BE2C (cell line): Measurements from ENCODE around the gene ADAMTS8.

Experiments
- DNase-seq: peaks from one replicate; pipeline ENCODE4 v3.0.0-alpha.2; 2020
- H3K27me3 ChIP-seq: fragments of 250-450 bp; sonication (Bioruptor Pico); 2 replicates; pipeline ENCODE4 v1.5.1; 2020; ENCODE audit warnings: mild to moderate bottlenecking
- H3K36me3 ChIP-seq: fragments of 250-450 bp; sonication (Bioruptor Pico); 2 replicates; pipeline ENCODE4 v1.5.1; 2020; ENCODE audit warnings: mild to moderate bottlenecking
- H3K4me1 ChIP-seq: fragments of 250-450 bp; sonication (Bioruptor Pico); 2 replicates; pipeline ENCODE4 v1.5.1; 2020
- H3K4me3 ChIP-seq: 2 replicates; pipeline ENCODE4 v1.5.1; 2011; ENCODE audit warnings: low read depth, low read length
- H3K9me3 ChIP-seq: fragments of 250-450 bp; sonication (Bioruptor Pico); 2 replicates; pipeline ENCODE4 v1.5.1; 2020
- TF ChIP-seq, protein P1 (sequence below): IDR thresholded peaks from 2 replicates; pipeline ENCODE4 v1.5.1; 2012; ENCODE audit warnings: mild to moderate bottlenecking, low read depth, low read length

Gene ADAMTS8

DNA sequence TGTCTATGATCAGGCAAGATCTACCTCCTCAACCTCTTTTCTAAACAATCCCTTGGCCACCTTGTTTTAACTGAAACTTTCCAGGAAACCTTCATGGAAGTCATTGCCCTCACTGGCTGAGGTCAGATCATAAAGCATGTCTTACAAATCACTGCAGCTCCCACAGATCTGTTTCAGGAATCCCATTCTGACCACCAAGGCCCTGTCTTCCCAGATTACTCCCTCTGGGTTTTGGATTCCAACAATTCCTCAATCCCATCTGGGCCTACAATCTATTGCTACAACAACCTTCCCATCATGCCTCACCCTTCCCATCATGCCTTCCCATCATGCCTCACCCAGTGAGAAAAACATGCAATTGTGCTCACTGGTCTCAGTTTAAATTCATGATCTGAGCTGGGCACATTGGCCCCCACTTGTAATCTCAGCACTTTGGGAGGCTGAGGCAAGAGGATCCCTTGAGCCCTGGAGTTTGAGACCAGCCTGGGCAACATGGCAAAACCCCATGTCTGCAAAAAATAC, 35.9 kb upstream of the ADAMTS8 start:
- Histone ChIP-seq H3K36me3 (no peaks in the 10 kb centered on the region), H3K9me3 (no peaks in the 10 kb centered on the region), H3K4me3 (no peak overlapping the region), H3K27me3 (no peaks in the 10 kb centered on the region), H3K4me1 (no peaks in the 10 kb centered on the region)
- TF ChIP-seq, protein P1, sequence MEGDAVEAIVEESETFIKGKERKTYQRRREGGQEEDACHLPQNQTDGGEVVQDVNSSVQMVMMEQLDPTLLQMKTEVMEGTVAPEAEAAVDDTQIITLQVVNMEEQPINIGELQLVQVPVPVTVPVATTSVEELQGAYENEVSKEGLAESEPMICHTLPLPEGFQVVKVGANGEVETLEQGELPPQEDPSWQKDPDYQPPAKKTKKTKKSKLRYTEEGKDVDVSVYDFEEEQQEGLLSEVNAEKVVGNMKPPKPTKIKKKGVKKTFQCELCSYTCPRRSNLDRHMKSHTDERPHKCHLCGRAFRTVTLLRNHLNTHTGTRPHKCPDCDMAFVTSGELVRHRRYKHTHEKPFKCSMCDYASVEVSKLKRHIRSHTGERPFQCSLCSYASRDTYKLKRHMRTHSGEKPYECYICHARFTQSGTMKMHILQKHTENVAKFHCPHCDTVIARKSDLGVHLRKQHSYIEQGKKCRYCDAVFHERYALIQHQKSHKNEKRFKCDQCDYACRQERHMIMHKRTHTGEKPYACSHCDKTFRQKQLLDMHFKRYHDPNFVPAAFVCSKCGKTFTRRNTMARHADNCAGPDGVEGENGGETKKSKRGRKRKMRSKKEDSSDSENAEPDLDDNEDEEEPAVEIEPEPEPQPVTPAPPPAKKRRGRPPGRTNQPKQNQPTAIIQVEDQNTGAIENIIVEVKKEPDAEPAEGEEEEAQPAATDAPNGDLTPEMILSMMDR, result no peak
- DNase-seq, result no peak

DNA sequence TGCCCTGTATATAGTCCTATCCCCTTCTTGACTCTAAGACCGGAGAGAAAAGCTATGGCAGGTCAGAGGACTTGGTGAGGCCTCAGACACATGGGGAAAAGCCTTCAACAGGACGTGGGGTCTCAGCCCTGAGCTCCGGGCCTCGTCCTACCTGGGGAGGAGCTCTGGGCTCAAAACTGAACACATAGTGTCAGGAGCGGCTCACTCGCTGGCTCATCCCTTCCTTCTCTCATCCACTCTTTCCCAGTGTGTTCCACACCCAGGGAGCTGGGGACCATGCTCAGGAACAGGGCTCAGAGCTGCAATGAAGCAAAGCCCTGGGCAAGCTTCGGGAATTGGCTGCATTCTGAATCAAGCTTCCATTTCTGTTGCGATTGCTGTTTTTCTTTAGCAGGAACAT, 34.5 kb upstream of the ADAMTS8 start:
- Histone ChIP-seq H3K4me3 (no peak overlapping the region), H3K36me3 (no peaks in the 10 kb centered on the region), H3K9me3 (no peaks in the 10 kb centered on the region), H3K27me3 (no peaks in the 10 kb centered on the region), H3K4me1 (no peaks in the 10 kb centered on the region)
- TF ChIP-seq, protein P1, result no peak
- DNase-seq, result no peak

DNA sequence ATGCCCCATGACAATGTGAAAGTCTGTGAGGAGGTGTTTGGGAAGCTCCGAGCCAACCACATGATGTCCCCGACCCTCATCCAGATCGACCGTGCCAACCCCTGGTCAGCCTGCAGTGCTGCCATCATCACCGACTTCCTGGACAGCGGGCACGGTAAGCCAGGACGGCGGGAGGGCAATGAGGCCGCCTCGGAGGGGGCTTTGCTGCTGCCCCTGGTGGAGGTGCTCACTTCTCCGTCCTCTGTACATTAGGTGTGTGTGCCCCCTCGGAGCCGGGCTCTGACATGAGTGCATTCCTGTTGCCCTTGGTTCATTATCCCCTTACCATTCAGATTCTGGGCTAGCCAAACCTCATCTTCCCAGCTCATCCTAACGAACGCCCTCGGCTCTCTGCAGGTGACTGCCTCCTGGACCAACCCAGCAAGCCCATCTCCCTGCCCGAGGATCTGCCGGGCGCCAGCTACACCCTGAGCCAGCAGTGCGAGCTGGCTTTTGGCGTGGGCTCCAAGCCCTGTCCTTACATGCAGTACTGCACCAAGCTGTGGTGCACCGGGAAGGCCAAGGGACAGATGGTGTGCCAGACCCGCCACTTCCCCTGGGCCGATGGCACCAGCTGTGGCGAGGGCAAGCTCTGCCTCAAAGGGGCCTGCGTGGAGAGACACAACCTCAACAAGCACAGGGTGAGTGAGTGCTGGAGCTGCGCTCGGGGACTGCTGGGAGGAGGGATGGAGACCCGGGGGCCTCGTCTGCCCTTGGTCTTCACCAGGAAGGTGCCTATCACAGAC, 33.9 kb upstream of the ADAMTS8 start:
- H3K4me3 ChIP-seq, result no peak overlapping the region
- no peak for DNase-seq
- no peaks in the 10 kb centered on the region for H3K9me3 ChIP-seq
- TF ChIP-seq, protein P1, result no peak
- no peaks in the 10 kb centered on the region for H3K27me3 ChIP-seq
- H3K36me3 ChIP-seq, result no peaks in the 10 kb centered on the region
- no peaks in the 10 kb centered on the region for H3K4me1 ChIP-seq

DNA sequence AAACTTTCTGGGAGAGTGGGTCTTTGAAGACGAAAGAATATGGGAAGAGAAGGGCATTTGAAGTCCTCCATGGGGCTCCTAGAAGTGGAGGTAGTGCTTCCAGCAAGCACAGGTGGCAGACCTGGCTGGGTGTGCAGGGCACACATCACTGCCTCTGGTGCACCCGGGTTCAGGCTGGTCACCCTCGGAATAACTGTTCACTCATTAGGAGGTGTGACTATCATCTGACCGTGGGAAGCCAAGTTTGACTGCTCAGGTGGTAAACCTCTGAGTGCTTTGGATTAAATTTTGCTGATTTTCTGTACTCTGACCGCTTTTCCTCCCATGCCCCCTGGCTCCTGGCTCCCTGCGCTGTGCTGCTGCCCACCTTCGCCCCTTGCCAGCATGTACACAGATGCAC, 31.1 kb upstream of the ADAMTS8 start:
- TF ChIP-seq, protein P1, result no peak
- DNase-seq, result no peak
- Histone ChIP-seq H3K9me3 (no peaks in the 10 kb centered on the region), H3K36me3 (no peaks in the 10 kb centered on the region), H3K27me3 (peaks cover under 1% of the 10 kb centered on the region), H3K4me3 (no peak overlapping the region), H3K4me1 (peaks cover under 1% of the 10 kb centered on the region)

DNA sequence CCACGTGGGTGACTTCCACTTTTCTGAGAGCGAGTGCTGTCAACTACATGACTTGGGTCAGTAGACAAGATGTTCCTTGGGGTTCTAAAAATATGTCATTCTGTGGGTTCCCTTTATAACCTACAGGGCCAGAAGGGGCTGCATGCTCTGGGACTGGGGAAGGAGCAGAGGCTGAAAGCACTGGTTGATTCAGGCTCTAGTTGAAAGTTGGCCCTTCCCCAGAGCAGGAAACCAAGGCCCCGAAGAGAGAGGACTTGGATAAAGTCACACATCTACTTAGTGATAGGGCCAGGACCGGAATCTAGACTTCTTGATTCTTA, 30.0 kb upstream of the ADAMTS8 start:
- Histone ChIP-seq H3K4me3 (no peak overlapping the region), H3K9me3 (no peaks in the 10 kb centered on the region), H3K27me3 (peaks cover 6% of the 10 kb centered on the region), H3K4me1 (peaks cover 8% of the 10 kb centered on the region), H3K36me3 (no peaks in the 10 kb centered on the region)
- TF ChIP-seq, protein P1, result no peak
- no peak for DNase-seq

DNA sequence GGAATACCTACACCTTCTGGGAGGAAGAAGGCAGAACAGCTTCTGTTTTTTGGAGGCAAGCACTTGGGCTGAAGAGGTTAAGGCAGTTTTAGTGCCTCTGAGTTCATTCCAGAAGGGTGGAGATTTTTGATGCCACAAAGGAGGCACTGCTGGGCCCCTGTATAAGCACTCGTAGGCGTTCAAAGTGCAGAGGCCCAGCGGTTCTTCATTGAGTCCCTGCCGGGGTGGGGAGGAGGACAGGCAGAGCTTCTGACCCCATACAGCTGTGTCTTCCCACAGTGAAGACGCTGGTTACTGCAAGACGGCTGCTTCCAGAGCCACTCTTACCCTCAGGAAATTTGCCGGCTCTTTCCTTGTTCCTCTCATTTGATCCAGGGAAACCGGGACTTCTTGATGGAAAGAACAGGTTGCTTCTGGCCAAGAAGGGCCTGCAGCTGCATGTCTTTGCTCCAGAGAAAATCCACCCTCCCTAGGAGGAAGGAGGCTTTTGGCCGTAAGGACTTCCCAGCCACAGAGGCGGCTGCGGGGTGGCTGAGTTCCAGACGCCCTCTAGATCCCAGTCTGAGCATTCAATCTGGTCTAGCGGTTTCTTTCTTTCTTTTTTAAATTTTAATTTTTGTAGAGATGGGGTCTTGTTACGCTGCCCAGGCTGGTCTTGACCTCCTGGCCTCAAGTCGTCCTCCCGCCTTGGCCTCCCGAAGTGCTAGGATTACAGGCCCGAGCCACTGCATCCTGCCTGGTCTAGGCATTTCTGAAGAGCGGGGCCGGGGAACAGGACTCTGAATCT, 29.4 kb upstream of the ADAMTS8 start:
- H3K36me3 ChIP-seq, result no peaks in the 10 kb centered on the region
- H3K4me3 ChIP-seq, result no peak overlapping the region

More for the DNA sequence above, 29.4 kb upstream of the ADAMTS8 start:
- Histone ChIP-seq H3K4me1 (peaks cover 8% of the 10 kb centered on the region), H3K27me3 (peaks cover 6% of the 10 kb centered on the region), H3K9me3 (no peaks in the 10 kb centered on the region)
- no peak for DNase-seq
- TF ChIP-seq, protein P1, result no peak
